ENCODE measurements around the gene BCAS4. TPM values are rescaled to one million over a fixed set of nuclear protein-coding genes. Genes with fewer than 3 reads are reported as not detected.

Gene BCAS4
- total RNA-seq, 1 experiment from 2014 or later, result 13.5 TPM

DNA sequence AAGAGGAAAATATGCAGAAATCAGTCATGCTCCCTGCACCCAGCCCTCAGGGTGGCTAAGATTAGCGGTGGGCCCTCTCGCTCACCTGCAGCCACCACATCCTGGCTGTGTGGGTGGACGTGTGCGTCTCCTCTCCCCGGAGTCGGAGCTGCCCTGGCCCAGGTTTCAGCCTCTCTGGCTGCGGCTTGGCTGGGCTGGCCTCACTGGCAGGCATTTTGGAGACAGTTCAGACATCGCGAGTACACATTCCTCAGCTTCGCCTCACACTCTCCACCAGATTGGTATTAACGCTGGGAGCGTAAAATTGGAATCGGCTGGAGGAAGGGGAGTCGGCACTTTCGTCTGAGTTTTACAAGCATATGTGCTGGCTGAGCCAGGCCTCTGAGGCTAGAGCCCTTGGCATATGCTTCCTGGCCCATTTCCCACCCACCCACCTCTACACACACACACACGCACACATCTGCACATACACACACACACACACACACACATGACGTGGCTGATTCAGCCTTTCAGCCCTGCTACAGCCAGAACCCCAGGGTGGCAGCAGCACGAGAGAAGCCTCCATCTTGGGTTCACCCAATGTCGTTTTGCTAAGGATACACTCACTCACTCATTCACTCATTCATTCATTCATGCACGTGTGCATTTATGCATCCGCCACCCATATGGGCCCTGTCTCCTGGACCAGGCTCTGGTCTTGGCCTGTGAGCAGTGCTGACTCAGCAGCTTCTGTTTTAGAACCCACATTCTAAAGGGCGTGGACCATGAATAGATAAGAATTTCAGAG is 42.9 kb downstream of the BCAS4 start:
- no peak overlapping the region for H3K4me3 Mint-ChIP-seq (ENCODE audit: low read depth, unreplicated experiment)
- no peak overlapping the region for H3K27ac Mint-ChIP-seq (ENCODE audit: unreplicated experiment)
- no peak for TF ChIP-seq CTCF (IDR thresholded peaks at IDR 0.05; ENCODE audit: unreplicated experiment)
- no peaks in the 10 kb centered on the region for H3K27me3 Mint-ChIP-seq (ENCODE audit: unreplicated experiment)
- no peak for DNase-seq
- BruUV-seq (replicated peaks), result no TSS peak
- no peaks in the 10 kb centered on the region for H3K36me3 Mint-ChIP-seq (ENCODE audit: insufficient read depth, unreplicated experiment)
- intact Hi-C loops (cut with micrococcal nuclease; ENCODE audit: unreplicated experiment), result no loop called here
- CTCF ChIA-PET, result no interaction called here
- H3K4me1 Mint-ChIP-seq (ENCODE audit: low read depth, unreplicated experiment), result no peaks in the 10 kb centered on the region
- H3K9me3 Mint-ChIP-seq (ENCODE audit: low read depth, unreplicated experiment), result no peaks in the 10 kb centered on the region

- intact Hi-C loops (cut with micrococcal nuclease; ENCODE audit: unreplicated experiment), result no loop called here
- no peaks in the 10 kb centered on the region for H3K27me3 Mint-ChIP-seq (ENCODE audit: unreplicated experiment)
- no peaks in the 10 kb centered on the region for H3K36me3 Mint-ChIP-seq (ENCODE audit: insufficient read depth, unreplicated experiment)
- TF ChIP-seq CTCF (IDR thresholded peaks at IDR 0.05; ENCODE audit: unreplicated experiment), result no peak
- BruUV-seq (replicated peaks), result no TSS peak
- CTCF ChIA-PET, result no interaction called here
- no peak overlapping the region for H3K27ac Mint-ChIP-seq (ENCODE audit: unreplicated experiment)
- no peak overlapping the region for H3K4me3 Mint-ChIP-seq (ENCODE audit: low read depth, unreplicated experiment)
- no peaks in the 10 kb centered on the region for H3K4me1 Mint-ChIP-seq (ENCODE audit: low read depth, unreplicated experiment)
- no peaks in the 10 kb centered on the region for H3K9me3 Mint-ChIP-seq (ENCODE audit: low read depth, unreplicated experiment)
- DNase-seq, result no peak
Observed at GRCh38 chr20:50838322-50838625, 43.4 kb downstream of the BCAS4 start.

- intact Hi-C loops (cut with micrococcal nuclease; ENCODE audit: unreplicated experiment), result no loop called here
- TF ChIP-seq CTCF (IDR thresholded peaks at IDR 0.05; ENCODE audit: unreplicated experiment), result no peak
- CTCF ChIA-PET, result interaction anchor here (1.0 kb wide), 1 partner anchor 44 kb away, joined by 3 read pairs; the partner anchor contains the start of gene BCAS4
- no peaks in the 10 kb centered on the region for H3K4me1 Mint-ChIP-seq (ENCODE audit: low read depth, unreplicated experiment)
- no peak for DNase-seq
- H3K27me3 Mint-ChIP-seq (ENCODE audit: unreplicated experiment), result no peaks in the 10 kb centered on the region
- no peaks in the 10 kb centered on the region for H3K36me3 Mint-ChIP-seq (ENCODE audit: insufficient read depth, unreplicated experiment)
- H3K4me3 Mint-ChIP-seq (ENCODE audit: low read depth, unreplicated experiment), result no peak overlapping the region
- BruUV-seq (replicated peaks), result no TSS peak
- H3K9me3 Mint-ChIP-seq (ENCODE audit: low read depth, unreplicated experiment), result no peaks in the 10 kb centered on the region
- no peak overlapping the region for H3K27ac Mint-ChIP-seq (ENCODE audit: unreplicated experiment)
Observed at GRCh38 chr20:50838707-50839385, 44.0 kb downstream of the BCAS4 start.

DNA sequence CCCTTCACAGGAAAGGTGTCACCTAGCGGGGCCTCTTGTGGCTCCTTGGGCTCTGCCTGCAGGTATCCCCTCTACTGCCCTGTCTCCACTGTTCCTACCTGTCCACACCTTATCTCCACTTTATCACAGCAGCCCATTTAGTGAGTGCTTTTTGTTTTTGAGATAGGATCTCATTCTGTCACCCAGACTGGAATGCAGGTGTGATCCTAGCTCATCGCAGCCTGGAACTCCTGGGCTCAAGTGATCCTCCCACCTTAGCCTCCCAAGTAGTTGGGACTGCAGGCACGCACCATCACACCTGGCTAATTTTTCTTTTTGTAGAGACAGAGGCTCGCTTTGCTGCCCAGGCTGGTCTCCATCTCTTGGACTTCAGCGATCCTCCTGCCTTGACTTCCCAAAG is 48.0 kb downstream of the BCAS4 start:
- H3K36me3 Mint-ChIP-seq (ENCODE audit: insufficient read depth, unreplicated experiment), result no peaks in the 10 kb centered on the region
- peaks cover 12% of the 10 kb centered on the region for H3K4me1 Mint-ChIP-seq (ENCODE audit: low read depth, unreplicated experiment)
- H3K27me3 Mint-ChIP-seq (ENCODE audit: unreplicated experiment), result no peaks in the 10 kb centered on the region
- CTCF ChIA-PET, result no interaction called here
- no peak overlapping the region for H3K4me3 Mint-ChIP-seq (ENCODE audit: low read depth, unreplicated experiment)
- intact Hi-C loops (cut with micrococcal nuclease; ENCODE audit: unreplicated experiment), result no loop called here
- TF ChIP-seq CTCF (IDR thresholded peaks at IDR 0.05; ENCODE audit: unreplicated experiment), result no peak
- BruUV-seq (replicated peaks), result no TSS peak
- H3K27ac Mint-ChIP-seq (ENCODE audit: unreplicated experiment), result no peak overlapping the region
- no peaks in the 10 kb centered on the region for H3K9me3 Mint-ChIP-seq (ENCODE audit: low read depth, unreplicated experiment)
- DNase-seq, result no peak

Data from Calu3 (cell line).